Motor neuron (in vitro differentiated cells): Measurements from ENCODE around the gene SHROOM3. TPM values are rescaled to one million over a fixed set of nuclear protein-coding genes. Genes with fewer than 3 reads are reported as not detected.
A peak's percentile ranks its signal among the peaks of the same experiment; 100 is the strongest.

ENCODE experiments used
- ATAC-seq, 8 experiments: fragments of 200-7000 bp; cut with Tn5 transposase; replicated peaks in 6 of 8; 2 replicates each; pipeline ENCODE4 v1.8.0; 2021; ENCODE audit warnings: mild to moderate bottlenecking in 8 of 8, moderate library complexity in 8 of 8
- H3K27ac ChIP-seq, 2 donors: fragments of 250-450 bp; sonication (Bioruptor Pico); 2 replicates each; pipeline ENCODE4 v1.9.0; 2021; ENCODE audit warnings: antibody characterized with exemption in 2 of 2, mild to moderate bottlenecking in 2 of 2, moderate library complexity in 1 of 2
- H3K4me1 ChIP-seq, 2 donors: fragments of 250-450 bp; sonication (Bioruptor Pico); replicated peaks in 1 of 2; 2 replicates each; pipeline ENCODE4 v1.6.1; 2021; ENCODE audit warnings: antibody characterized with exemption in 2 of 2, mild to moderate bottlenecking in 2 of 2, moderate library complexity in 1 of 2
- H3K4me3 ChIP-seq, 5 donors: fragments of 250-450 bp; sonication (Bioruptor Pico); 2 replicates each; pipeline ENCODE4 v1.9.0; 2021; ENCODE audit warnings: antibody characterized with exemption in 5 of 5, mild to moderate bottlenecking in 5 of 5, moderate library complexity in 4 of 5
- WGBS, 10 experiments: fragments of 450-650 bp; shearing (Covaris generic); methylation state at CpG; one replicate each; pipeline ENCODE4 v1.0.0; 2022; 5-methylcytosine and 5-hydroxymethylcytosine counted together
- in situ Hi-C, 9 experiments: fragments of 400-800 bp; cut with MboI; loops; one replicate each; pipeline ENCODE4 v1.15.0; 2021; ENCODE audit warnings: low sequenced_read_pairs in 9 of 9, low pct_unique_long_range_greater_than_20kb in 2 of 9; ENCODE audit not compliant: unreplicated experiment in 9 of 9
- total RNA-seq, 8 experiments: library from RNA; unstranded; fragments of 300-600 nt; gene quantifications; 2 replicates each; pipeline versions ENCODE4 v1.2.3 to v1.2.4, GENCODE V29; 2022

SHROOM3 gene
- total RNA-seq, 8 experiments from 2014 or later, result 0.49 to 51.0 (median 7.9) TPM

- no peak overlapping the region for H3K27ac ChIP-seq
- WGBS, 10 experiments, result 17 to 88% (median 63%) methylated on average over 1 to 4 of the region's 4 CpGs; no CpG with 5 or more reads in 1 of the 10 experiments
- in situ Hi-C loops, result no loop called here
- H3K4me1 ChIP-seq, result peaks cover 7 to 21% of the 10 kb centered on the region in 2 donors
- no peak overlapping the region for H3K4me3 ChIP-seq
- ATAC-seq, result peak in 5 of 8 experiments; percentile 22 to 77 (median 48)
Observed at GRCh38 chr4:76569706-76570105, 134.7 kb downstream of the SHROOM3 start.

GRCh38 chr4:76570141-76570973 is 135.3 kb downstream of the SHROOM3 start:
- peak in 6 of 8 experiments; percentile 4 to 80 (median 35) for ATAC-seq
- WGBS, 10 experiments, result 8 to 100% (median 54%) methylated on average over 2 to 10 of the region's 10 CpGs; no CpG with 5 or more reads in 1 of the 10 experiments
- no peak overlapping the region for H3K27ac ChIP-seq
- H3K4me1 ChIP-seq, result peaks cover 7 to 21% of the 10 kb centered on the region in 2 donors
- in situ Hi-C loops, result no loop called here
- H3K4me3 ChIP-seq, result no peak overlapping the region

- H3K4me3 ChIP-seq, result no peak overlapping the region
- in situ Hi-C loops, result no loop called here
- WGBS, 10 experiments, result 44 to 93% (median 63%) methylated on average over 1 to 3 of the region's 3 CpGs; no CpG with 5 or more reads in 1 of the 10 experiments
- H3K4me1 ChIP-seq, result peaks cover 7 to 21% of the 10 kb centered on the region in 2 donors
- peak in 3 of 8 experiments; percentile 22 to 76 (median 55) for ATAC-seq
- no peak overlapping the region for H3K27ac ChIP-seq
Observed at GRCh38 chr4:76571274-76571673, 136.2 kb downstream of the SHROOM3 start.

- ATAC-seq, result no peak
- no peak overlapping the region for H3K4me3 ChIP-seq
- in situ Hi-C loops, result no loop called here
- 67 to 100% (median 93%) methylated on average over 1 to 2 of the region's 2 CpGs; no CpG with 5 or more reads in 3 of the 10 experiments for WGBS, 10 experiments
- H3K27ac ChIP-seq, result no peak overlapping the region
- H3K4me1 ChIP-seq, result peaks cover 7 to 21% of the 10 kb centered on the region in 2 donors
Observed at GRCh38 chr4:76572224-76572623, 137.2 kb downstream of the SHROOM3 start.

- peaks cover 0 to under 1% of the 10 kb centered on the region in 2 donors for H3K4me1 ChIP-seq
- 87 to 100% (median 92%) methylated on average over 1 to 4 of the region's 4 CpGs for WGBS, 10 experiments
- H3K4me3 ChIP-seq, result no peak overlapping the region
- ATAC-seq, result no peak
- H3K27ac ChIP-seq, result no peak overlapping the region
- in situ Hi-C loops, result no loop called here
Observed at GRCh38 chr4:76576824-76577223, 141.8 kb downstream of the SHROOM3 start.

- no peak for ATAC-seq
- in situ Hi-C loops, result no loop called here
- WGBS, 10 experiments, result 0 to 100% (median 92%) methylated on average over 1 to 2 of the region's 2 CpGs; no CpG with 5 or more reads in 1 of the 10 experiments
- H3K27ac ChIP-seq, result no peak overlapping the region
- H3K4me3 ChIP-seq, result no peak overlapping the region
- peaks cover 9% of the 10 kb centered on the region in 2 donors for H3K4me1 ChIP-seq
Observed at GRCh38 chr4:76578002-76578560, 143.1 kb downstream of the SHROOM3 start.

- Histone ChIP-seq H3K27ac (no peak overlapping the region), H3K4me3 (no peak overlapping the region), H3K4me1 (peaks cover 15 to 16% of the 10 kb centered on the region in 2 donors)
- no peak for ATAC-seq
- 67 to 98% (median 89%) methylated on average over 1 to 14 of the region's 14 CpGs; no CpG with 5 or more reads in 1 of the 10 experiments for WGBS, 10 experiments
- in situ Hi-C loops, result no loop called here
Observed at GRCh38 chr4:76579596-76580375, 144.8 kb downstream of the SHROOM3 start.

GRCh38 chr4:76581077-76581962 is 146.3 kb downstream of the SHROOM3 start:
- Histone ChIP-seq H3K4me1 (peaks cover 29 to 30% of the 10 kb centered on the region in 2 donors), H3K27ac (no peak overlapping the region), H3K4me3 (no peak overlapping the region)
- no peak for ATAC-seq
- WGBS, 10 experiments, result 69 to 100% (median 89%) methylated on average over 1 to 4 of the region's 4 CpGs; no CpG with 5 or more reads in 1 of the 10 experiments
- in situ Hi-C loops, result no loop called here

- Histone ChIP-seq H3K4me1 (peaks cover 31 to 32% of the 10 kb centered on the region in 2 donors), H3K4me3 (no peak overlapping the region), H3K27ac (no peak overlapping the region)
- in situ Hi-C loops, result no loop called here
- no peak for ATAC-seq
- 71 to 100% (median 83%) methylated on average over 1 to 2 of the region's 2 CpGs; no CpG with 5 or more reads in 4 of the 10 experiments for WGBS, 10 experiments
Observed at GRCh38 chr4:76582074-76582816, 147.2 kb downstream of the SHROOM3 start.

- WGBS, 10 experiments, result 50 to 100% (median 80%) methylated on average over 1 to 3 of the region's 3 CpGs; no CpG with 5 or more reads in 3 of the 10 experiments
- H3K4me3 ChIP-seq, result no peak overlapping the region
- in situ Hi-C loops, result no loop called here
- no peak overlapping the region for H3K27ac ChIP-seq
- no peak for ATAC-seq
- peaks cover 31 to 32% of the 10 kb centered on the region in 2 donors for H3K4me1 ChIP-seq
Observed at GRCh38 chr4:76582817-76583087, 147.7 kb downstream of the SHROOM3 start.

- peak in 6 of 8 experiments; percentile 4 to 69 (median 55) for ATAC-seq
- WGBS, 10 experiments, result 23 to 100% (median 71%) methylated on average over 1 to 8 of the region's 9 CpGs
- H3K4me1 ChIP-seq, result peaks cover 34 to 37% of the 10 kb centered on the region in 2 donors
- no peak overlapping the region for H3K4me3 ChIP-seq
- in situ Hi-C loops, result no loop called here
- H3K27ac ChIP-seq, result no peak overlapping the region
Observed at GRCh38 chr4:76584241-76585152, 149.5 kb downstream of the SHROOM3 start.
